NCI-H2196 treated with DMSO at 0.1 percent for 48 hours (cell line): ENCODE measurements around the gene GOLGA2.
A peak's percentile ranks its signal among the peaks of the same experiment; 100 is the strongest.

ENCODE experiments used
- DNase-seq: peaks from one replicate; lab custom pipeline; 2025; ENCODE audit not compliant: unreplicated experiment; lab: John Stamatoyannopoulos, UW

Gene GOLGA2, protein sequence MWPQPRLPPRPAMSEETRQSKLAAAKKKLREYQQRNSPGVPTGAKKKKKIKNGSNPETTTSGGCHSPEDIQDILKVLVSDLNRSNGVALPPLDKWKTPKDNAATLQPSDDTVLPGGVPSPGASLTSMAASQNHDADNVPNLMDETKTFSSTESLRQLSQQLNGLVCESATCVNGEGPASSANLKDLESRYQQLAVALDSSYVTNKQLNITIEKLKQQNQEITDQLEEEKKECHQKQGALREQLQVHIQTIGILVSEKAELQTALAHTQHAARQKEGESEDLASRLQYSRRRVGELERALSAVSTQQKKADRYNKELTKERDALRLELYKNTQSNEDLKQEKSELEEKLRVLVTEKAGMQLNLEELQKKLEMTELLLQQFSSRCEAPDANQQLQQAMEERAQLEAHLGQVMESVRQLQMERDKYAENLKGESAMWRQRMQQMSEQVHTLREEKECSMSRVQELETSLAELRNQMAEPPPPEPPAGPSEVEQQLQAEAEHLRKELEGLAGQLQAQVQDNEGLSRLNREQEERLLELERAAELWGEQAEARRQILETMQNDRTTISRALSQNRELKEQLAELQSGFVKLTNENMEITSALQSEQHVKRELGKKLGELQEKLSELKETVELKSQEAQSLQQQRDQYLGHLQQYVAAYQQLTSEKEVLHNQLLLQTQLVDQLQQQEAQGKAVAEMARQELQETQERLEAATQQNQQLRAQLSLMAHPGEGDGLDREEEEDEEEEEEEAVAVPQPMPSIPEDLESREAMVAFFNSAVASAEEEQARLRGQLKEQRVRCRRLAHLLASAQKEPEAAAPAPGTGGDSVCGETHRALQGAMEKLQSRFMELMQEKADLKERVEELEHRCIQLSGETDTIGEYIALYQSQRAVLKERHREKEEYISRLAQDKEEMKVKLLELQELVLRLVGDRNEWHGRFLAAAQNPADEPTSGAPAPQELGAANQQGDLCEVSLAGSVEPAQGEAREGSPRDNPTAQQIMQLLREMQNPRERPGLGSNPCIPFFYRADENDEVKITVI

GRCh38 chr9:128275198-128276007, at the start of gene GOLGA2:
Gene GOLGA2, minus strand, starts transcription at chr9:128276007. Its CDS starts 31 bp downstream, at chr9:128275976.
- no peak for DNase-seq

DNA sequence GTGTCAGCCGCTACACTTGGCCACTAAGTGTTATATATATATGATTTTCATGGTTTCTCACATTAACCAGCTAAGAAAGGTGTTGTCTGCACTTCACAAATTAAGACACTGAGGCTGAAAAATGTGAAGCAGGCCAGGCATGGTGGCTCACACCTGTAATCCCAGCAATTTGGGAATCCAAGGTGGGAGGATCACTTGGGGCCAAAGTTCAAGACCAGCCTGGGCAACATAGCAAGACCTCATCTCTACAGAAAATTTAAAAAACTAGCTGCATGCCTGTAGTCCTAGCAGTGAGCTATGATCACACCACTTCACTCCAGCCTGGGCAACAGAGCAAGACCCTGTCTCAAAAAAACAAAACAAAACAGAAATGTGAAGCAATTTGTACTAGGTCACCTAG, 48.6 kb upstream of the GOLGA2 start:
- no peak for DNase-seq

- DNase-seq = no peak
These were observed 48.0 kb upstream of the GOLGA2 start for GRCh38 chr9:128323791-128324190.

GRCh38 chr9:128323212-128323730, 47.5 kb upstream of the GOLGA2 start:
- DNase-seq = no peak

- peak; percentile 91 for DNase-seq
These were observed 46.8 kb upstream of the GOLGA2 start, which contains the start of the genes COQ4 and TRUB2 for GRCh38 chr9:128322404-128323211. Gene COQ4, plus strand, starts transcription at chr9:128322839. Its CDS starts 20 bp downstream, at chr9:128322859. Gene TRUB2, minus strand, starts transcription at chr9:128322447. Its CDS starts 39 bp downstream, at chr9:128322408.

DNA sequence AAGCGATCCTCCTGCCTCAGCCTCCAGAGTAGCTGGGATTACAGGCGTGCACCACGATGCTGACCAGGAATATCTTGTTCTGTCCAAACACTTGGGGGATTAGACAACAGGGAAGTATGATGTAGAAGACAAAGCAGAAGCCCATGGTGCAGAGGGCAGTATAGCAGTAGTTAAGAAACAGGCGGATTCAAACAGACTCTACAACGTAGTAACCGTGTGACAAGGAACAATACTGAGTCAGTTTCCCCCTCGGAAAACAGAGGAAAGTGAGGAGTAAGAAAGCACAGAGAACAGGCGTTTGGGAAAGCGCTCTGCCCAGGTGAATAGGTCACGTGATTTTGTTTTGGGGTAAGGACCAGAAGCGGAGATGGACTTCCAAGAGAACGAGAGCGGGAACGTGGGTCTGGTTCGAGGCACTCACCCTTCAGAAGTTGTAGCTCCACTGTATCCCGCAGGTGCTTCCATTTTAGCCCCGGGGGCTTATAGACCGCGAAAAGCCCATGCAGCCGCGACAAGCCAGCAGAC, 46.1 kb upstream of the GOLGA2 start:
- peak; percentile 80 for DNase-seq

GRCh38 chr9:128321343-128321742, 45.5 kb upstream of the GOLGA2 start:
- DNase-seq = no peak

DNA sequence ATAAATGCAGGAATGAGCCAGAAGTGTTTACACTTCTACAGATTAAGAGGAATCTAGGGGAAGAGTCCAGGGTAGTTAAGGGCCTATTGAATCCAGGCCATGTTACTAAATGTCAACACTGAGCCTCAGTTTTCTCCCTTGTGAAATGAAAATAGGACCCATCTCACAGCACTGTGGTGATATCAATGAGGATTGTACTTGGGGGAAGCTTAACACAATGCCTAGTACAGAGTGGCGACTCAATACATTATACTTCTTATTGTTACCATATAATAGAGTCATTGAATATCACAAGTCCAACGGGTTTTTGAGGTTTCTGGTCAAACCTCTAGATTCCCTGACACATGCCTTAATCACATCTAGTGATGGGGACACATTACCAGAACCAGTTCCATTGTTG, 41.8 kb upstream of the GOLGA2 start:
- no peak for DNase-seq

DNA sequence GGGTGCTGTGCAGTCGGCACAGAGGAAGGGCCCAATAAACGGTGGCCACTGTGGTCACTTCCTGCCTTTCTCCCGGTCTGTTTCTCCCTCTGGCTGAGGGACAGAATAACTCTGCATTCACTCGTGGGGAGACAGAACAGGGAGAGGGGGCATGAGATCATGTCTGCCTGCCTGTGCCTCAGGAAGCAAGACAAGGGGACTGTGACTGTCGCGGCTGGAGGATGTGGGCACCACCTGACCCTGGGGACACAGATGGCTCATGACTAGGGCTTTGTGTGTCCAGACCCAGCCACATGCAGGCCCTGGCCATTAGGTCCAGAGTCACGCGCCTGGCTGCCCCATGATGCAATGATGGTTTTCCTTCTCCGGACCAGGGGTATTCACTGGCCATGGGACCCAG, 40.6 kb upstream of the GOLGA2 start:
- DNase-seq = no peak

DNA sequence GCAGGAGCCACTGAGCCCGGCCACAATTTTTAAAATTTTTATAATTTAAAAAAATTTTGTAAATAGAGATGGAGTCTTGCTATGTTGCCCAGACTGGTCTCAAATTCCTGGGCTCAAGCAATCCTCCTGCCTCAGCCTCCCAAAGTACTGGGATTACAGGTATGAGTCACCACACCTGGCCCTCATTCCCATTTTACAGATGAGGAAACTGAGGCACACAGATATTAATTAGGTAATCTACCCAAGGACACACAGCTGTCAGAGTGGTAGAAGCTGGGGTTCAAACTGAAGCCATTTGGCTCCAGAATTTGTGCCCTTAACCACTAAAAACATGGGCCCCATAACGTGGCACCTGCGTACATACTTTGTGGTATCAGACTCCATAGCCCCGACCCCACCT, 38.9 kb upstream of the GOLGA2 start:
- no peak for DNase-seq

DNA sequence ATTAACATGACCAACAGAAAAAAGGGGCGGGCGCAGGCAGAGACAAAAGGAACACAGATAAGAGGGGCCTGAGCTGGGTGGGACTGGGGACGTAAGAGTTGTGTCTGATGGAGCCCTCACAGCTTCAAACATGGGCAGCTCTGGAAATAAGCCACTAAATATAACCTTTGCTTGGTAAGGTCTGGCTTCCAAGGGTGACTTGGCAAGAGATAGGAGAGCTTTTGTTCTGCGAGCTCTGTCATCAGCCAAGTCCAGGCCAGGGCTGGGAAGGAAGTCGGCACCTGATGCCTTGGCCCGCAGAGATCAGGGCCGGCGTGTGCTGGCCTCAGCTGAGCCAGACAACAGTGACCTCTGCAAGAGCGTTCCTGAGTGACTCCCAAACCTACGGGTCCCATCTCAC, 34.7 kb upstream of the GOLGA2 start:
- DNase-seq = no peak

GRCh38 chr9:128309551-128309950, 33.7 kb upstream of the GOLGA2 start:
- no peak for DNase-seq

- no peak for DNase-seq
These were observed 29.1 kb upstream of the GOLGA2 start for GRCh38 chr9:128304971-128305288.

GRCh38 chr9:128304136-128304970, 28.5 kb upstream of the GOLGA2 start:
- no peak for DNase-seq

DNA sequence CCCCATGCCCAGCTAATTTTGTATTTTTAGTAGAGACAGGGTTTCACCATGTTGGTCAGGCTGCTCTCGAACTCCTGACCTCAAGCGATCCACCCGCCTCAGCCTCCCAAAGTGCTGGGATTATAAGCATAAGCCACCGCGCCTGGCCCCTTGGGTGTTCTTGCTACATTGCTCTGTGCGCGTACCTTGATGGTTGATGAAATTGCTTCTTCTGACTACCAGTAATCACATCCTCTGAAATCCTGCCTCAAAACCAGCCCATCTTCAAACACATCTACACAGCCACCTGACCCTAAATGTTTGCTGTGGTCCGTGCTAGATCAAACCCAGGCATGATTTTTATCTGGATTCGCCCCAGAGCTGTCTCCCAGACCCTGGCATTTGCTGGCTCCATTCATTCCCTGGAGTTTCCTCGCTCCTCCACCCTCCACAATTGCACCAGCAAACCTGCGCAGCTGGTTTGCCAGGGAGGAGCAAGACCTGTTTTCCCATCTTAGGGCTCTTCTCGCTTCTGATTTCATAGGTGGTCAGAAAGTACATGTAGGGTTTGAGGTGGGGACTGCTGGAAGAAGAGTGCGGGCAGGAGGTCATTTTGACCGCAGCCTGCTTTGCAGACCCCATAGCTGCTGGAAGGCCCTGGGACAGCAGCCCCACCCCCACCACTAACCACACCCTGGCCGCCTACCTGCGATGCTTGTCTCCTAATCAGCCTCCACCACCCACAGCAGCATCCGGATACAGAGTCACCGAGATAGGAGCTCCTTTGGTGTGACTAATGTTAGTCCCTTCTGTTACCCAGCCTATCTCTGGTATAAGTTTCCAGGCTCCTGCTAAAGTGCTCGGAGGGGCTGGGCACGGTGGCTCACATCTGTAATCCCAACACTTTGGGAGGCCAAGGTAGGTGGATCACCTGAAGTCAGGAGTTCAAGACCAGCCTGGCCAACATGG, 23.0 kb upstream of the GOLGA2 start:
- DNase-seq = no peak

DNA sequence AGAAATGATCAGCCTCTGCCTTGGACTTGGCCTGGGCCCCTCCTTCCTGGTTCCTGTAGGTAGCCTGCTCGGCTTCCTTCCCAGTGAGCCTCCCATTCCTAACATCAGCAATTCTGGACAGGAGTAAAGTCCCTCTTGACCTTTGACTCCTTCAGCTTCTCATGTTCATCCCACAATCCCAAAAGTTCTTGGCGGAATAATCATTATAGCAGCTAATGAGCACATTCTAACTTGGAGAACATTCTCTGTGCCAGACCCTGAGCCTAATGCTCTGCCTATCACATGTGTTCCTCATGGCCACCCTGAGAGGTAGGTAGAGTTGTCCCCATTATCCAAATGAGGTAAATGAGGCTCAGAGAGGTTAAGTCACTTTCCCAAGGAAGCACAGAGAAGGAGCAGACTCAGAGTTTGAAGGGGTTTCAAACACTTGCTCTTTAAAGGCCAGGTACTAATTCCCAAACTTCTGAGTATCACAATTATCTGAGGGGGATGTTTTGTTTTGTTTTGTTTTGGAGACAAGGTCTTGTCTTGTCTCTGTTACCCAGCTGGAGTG, 21.5 kb upstream of the GOLGA2 start:
- DNase-seq = no peak
